WTC11 (cell line): ENCODE results near the gene TEAD1. TPM values are rescaled to one million over a fixed set of nuclear protein-coding genes. Genes with fewer than 3 reads are reported as not detected.

ENCODE experiments used
- ATAC-seq: fragments of 200-7000 bp; cut with Tn5 transposase; 2 replicates; pipeline ENCODE4 v1.10.0; 2021; ENCODE audit warnings: mild to moderate bottlenecking, moderate library complexity
- CTCF ChIA-PET: fragments of 300-600 bp; sonication (Branson Sonifier 250); formaldehyde crosslinking; loops from one replicate; lab custom pipeline; 2021; ENCODE audit warnings: antibody characterized with exemption; lab: Charles Lee
- POLR2A ChIA-PET: fragments of 350-600 bp; sonication (Branson Sonifier 250); formaldehyde crosslinking; loops from one replicate; lab custom pipeline; 2021; ENCODE audit warnings: antibody characterized with exemption; lab: Charles Lee
- DNase-seq: peaks from one replicate; pipeline ENCODE4 v3.0.0; 2021; ENCODE audit warnings: low spot score
- H3K27ac Mint-ChIP-seq: 2 replicates; pipeline ENCODE4 v1.8.0; 2021; ENCODE audit warnings: mixed read lengths
- H3K27me3 Mint-ChIP-seq: 2 replicates; pipeline ENCODE4 v1.8.0; 2021; ENCODE audit warnings: low read depth, mild to moderate bottlenecking, moderate library complexity, mixed read lengths
- H3K36me3 Mint-ChIP-seq: 2 replicates; pipeline ENCODE4 v1.8.0; 2021; ENCODE audit warnings: mixed read lengths
- H3K4me1 Mint-ChIP-seq: 2 replicates; pipeline ENCODE4 v1.8.0; 2022; ENCODE audit warnings: mixed read lengths
- H3K4me3 Mint-ChIP-seq: 2 replicates; pipeline ENCODE4 v1.8.0; 2021; ENCODE audit warnings: mild to moderate bottlenecking, moderate library complexity, mixed read lengths
- H3K9me3 Mint-ChIP-seq: 2 replicates; pipeline ENCODE4 v1.8.0; 2021; ENCODE audit warnings: mixed read lengths
- AFF4 ChIP-seq: sonication (generic); formaldehyde crosslinking; IDR thresholded peaks from 2 replicates; pipeline ENCODE4 v1.8.1; 2023; ENCODE audit warnings: mild to moderate bottlenecking, missing genetic modification reagents, borderline replicate concordance
- ARID4B ChIP-seq: sonication (generic); formaldehyde crosslinking; IDR thresholded peaks from 2 replicates; pipeline ENCODE4 v1.8.0; 2023; ENCODE audit warnings: missing genetic modification reagents, mild to moderate bottlenecking, borderline replicate concordance
- ATF6 ChIP-seq: sonication (generic); formaldehyde crosslinking; IDR thresholded peaks from 2 replicates; pipeline ENCODE4 v1.8.1; 2023; ENCODE audit warnings: mild to moderate bottlenecking, missing genetic modification reagents
- CDX4 ChIP-seq: fragments of 250-450 bp; sonication (Bioruptor Pico); IDR thresholded peaks from 2 replicates; pipeline ENCODE4 v1.9.0; 2021; ENCODE audit warnings: moderate library complexity, mild to moderate bottlenecking, inconsistent platforms, borderline replicate concordance
- E2F1 ChIP-seq: sonication (generic); formaldehyde crosslinking; IDR thresholded peaks from 2 replicates; pipeline ENCODE4 v1.8.0; 2022; ENCODE audit warnings: mild to moderate bottlenecking, missing genetic modification reagents
- EMX1 ChIP-seq: fragments of 250-450 bp; sonication (Bioruptor Pico); IDR thresholded peaks from 2 replicates; pipeline ENCODE4 v1.8.0; 2021; ENCODE audit warnings: mild to moderate bottlenecking
- ERG ChIP-seq: fragments of 250-450 bp; sonication (Bioruptor Pico); IDR thresholded peaks from 2 replicates; pipeline ENCODE4 v1.8.0; 2021; ENCODE audit warnings: mild to moderate bottlenecking
- NFE2L1 ChIP-seq: sonication (generic); formaldehyde crosslinking; IDR thresholded peaks from 2 replicates; pipeline ENCODE4 v1.8.1; 2023; ENCODE audit warnings: missing genetic modification reagents
- NR1H2 ChIP-seq: sonication (generic); formaldehyde crosslinking; IDR thresholded peaks from 2 replicates; pipeline ENCODE4 v1.9.0; 2021; ENCODE audit warnings: mild to moderate bottlenecking, moderate library complexity, missing genetic modification reagents
- PREB ChIP-seq: sonication (generic); formaldehyde crosslinking; IDR thresholded peaks from 2 replicates; pipeline ENCODE4 v1.8.1; 2022; ENCODE audit warnings: mild to moderate bottlenecking, missing genetic modification reagents, moderate library complexity, borderline replicate concordance
- SMAD3 ChIP-seq: sonication (generic); formaldehyde crosslinking; IDR thresholded peaks from 2 replicates; pipeline ENCODE4 v1.8.0; 2022; ENCODE audit warnings: missing genetic modification reagents, mild to moderate bottlenecking, borderline replicate concordance
- SP1 ChIP-seq: sonication (generic); formaldehyde crosslinking; conservative IDR thresholded peaks from 2 replicates; pipeline ENCODE4 v1.8.1; 2022; ENCODE audit warnings: missing genetic modification reagents
- ZNF232 ChIP-seq: sonication (generic); formaldehyde crosslinking; IDR thresholded peaks from 2 replicates; pipeline ENCODE4 v1.8.0; 2022; ENCODE audit warnings: mild to moderate bottlenecking, missing genetic modification reagents
- total RNA-seq: library from RNA; stranded (reverse); gene quantifications from 3 replicates; pipeline ENCODE4 v1.2.3, GENCODE V29; 2021

The TEAD1 gene
- total RNA-seq, 1 experiment from 2014 or later = 79.9 TPM

GRCh38 chr11:12915093-12915492, 240.9 kb downstream of the TEAD1 start:
- H3K27ac Mint-ChIP-seq = peak overlapping the region; percentile 99
- ATAC-seq (no peak), DNase-seq (no peak)
- H3K9me3 Mint-ChIP-seq = no peaks in the 10 kb centered on the region
- ChIA-PET POLR2A (interaction anchor here (1.0 to 1.5 kb wide), 5 partner anchors 12 to 584 kb away, joined by 3 to 7 read pairs (median 4); partner anchors contain the start of gene RASSF10), CTCF (interaction anchor here (0.6 to 2.3 kb wide), 57 partner anchors 8 to 823 kb away, joined by 3 to 61 read pairs (median 6); partner anchors contain the start of genes PARVA and RASSF10)
- H3K27me3 Mint-ChIP-seq = no peaks in the 10 kb centered on the region
- H3K4me3 Mint-ChIP-seq = peak overlapping the region; percentile 55; the same call in 1 of the 2 replicates
- H3K36me3 Mint-ChIP-seq = peaks cover 21% of the 10 kb centered on the region
- TF ChIP-seq ZNF232 (CRISPR knock-in tag) = no peak
- no peak for TF ChIP-seq AFF4 (CRISPR knock-in tag)
- no peak for TF ChIP-seq CDX4
- TF ChIP-seq PREB (CRISPR knock-in tag) = no peak
- TF ChIP-seq ERG (CRISPR knock-in tag) = no peak
- no peak for TF ChIP-seq ATF6 (CRISPR knock-in tag)
- TF ChIP-seq E2F1 (CRISPR knock-in tag) = no peak
- no peak for TF ChIP-seq ARID4B (CRISPR knock-in tag)
- no peak for TF ChIP-seq SP1 (CRISPR knock-in tag)
- TF ChIP-seq SMAD3 (CRISPR knock-in tag) = no peak
- TF ChIP-seq EMX1 (CRISPR knock-in tag) = no peak
- no peak for TF ChIP-seq NFE2L1 (CRISPR knock-in tag)
- TF ChIP-seq NR1H2 (CRISPR knock-in tag) = no peak
- TF ChIP-seq, all 79 proteins: peak for 0
- peaks cover 59% of the 10 kb centered on the region for H3K4me1 Mint-ChIP-seq
